Measurements from ENCODE around the gene SPATA20. TPM values are rescaled to one million over a fixed set of nuclear protein-coding genes. Genes with fewer than 3 reads are reported as not detected.

The SPATA20 gene
- total RNA-seq: 10 to 100 TPM; 27.6 to 56.0 (median 40.6) TPM

GRCh38 chr17:50547035-50547735 lies at the start of gene SPATA20:
Gene SPATA20, plus strand, starts transcription at chr17:50547174. Its CDS starts 35 bp downstream, at chr17:50547209.
- peak; percentile 91 to 99 for DNase-seq (ENCODE audit: low spot score in 2 of 2)
- intact Hi-C loops (cut with DNase I; ENCODE audit: low total_unique reads): loop anchor here (5.0 kb wide), 1 partner anchor 80 kb away; no protein-coding TSS in a partner anchor
- 1 to 2% methylated on average over 19 to 27 of the region's 42 CpGs for WGBS, 2 donors
- peak in 1 of 2 donors; percentile 15 for TF ChIP-seq POLR2A (IDR thresholded peaks at IDR 0.05)
- TF ChIP-seq CTCF (IDR thresholded peaks at IDR 0.05): peak in 1 of 3 donors; percentile 86
- H3K4me3 ChIP-seq (ENCODE audit: low read depth, poor library complexity, severe bottlenecking): peak within 1 kb of the TSS; percentile 39

GRCh38 chr17:50498021-50498874 lies 48.7 kb upstream of the SPATA20 start:
- H3K4me3 ChIP-seq (ENCODE audit: low read depth, poor library complexity, severe bottlenecking): no peak overlapping the region
- no peak for TF ChIP-seq POLR2A (IDR thresholded peaks at IDR 0.05)
- no peak for TF ChIP-seq CTCF (IDR thresholded peaks at IDR 0.05)
- intact Hi-C loops (cut with DNase I; ENCODE audit: low total_unique reads): no loop called here
- 57 to 72% methylated on average over 6 to 7 of the region's 7 CpGs for WGBS, 2 donors
- no peak for DNase-seq (ENCODE audit: low spot score in 2 of 2)

GRCh38 chr17:50499270-50499669 lies 47.7 kb upstream of the SPATA20 start:
- TF ChIP-seq POLR2A (IDR thresholded peaks at IDR 0.05) (no peak), CTCF (IDR thresholded peaks at IDR 0.05) (no peak)
- intact Hi-C loops (cut with DNase I; ENCODE audit: low total_unique reads): no loop called here
- DNase-seq (ENCODE audit: low spot score in 2 of 2): no peak
- H3K4me3 ChIP-seq (ENCODE audit: low read depth, poor library complexity, severe bottlenecking): no peak overlapping the region

- H3K4me3 ChIP-seq (ENCODE audit: low read depth, poor library complexity, severe bottlenecking): no peak overlapping the region
- 97 to 99% methylated on average over 2 of the region's 2 CpGs for WGBS, 2 donors
- intact Hi-C loops (cut with DNase I; ENCODE audit: low total_unique reads): no loop called here
- no peak for DNase-seq (ENCODE audit: low spot score in 2 of 2)
- no peak for TF ChIP-seq POLR2A (IDR thresholded peaks at IDR 0.05)
- TF ChIP-seq CTCF (IDR thresholded peaks at IDR 0.05): no peak
Measured at GRCh38 chr17:50499721-50500120, 47.3 kb upstream of the SPATA20 start.

GRCh38 chr17:50501054-50501453 lies 45.9 kb upstream of the SPATA20 start:
- no peak for DNase-seq (ENCODE audit: low spot score in 2 of 2)
- no peak for TF ChIP-seq POLR2A (IDR thresholded peaks at IDR 0.05)
- TF ChIP-seq CTCF (IDR thresholded peaks at IDR 0.05): no peak
- intact Hi-C loops (cut with DNase I; ENCODE audit: low total_unique reads): no loop called here
- no peak overlapping the region for H3K4me3 ChIP-seq (ENCODE audit: low read depth, poor library complexity, severe bottlenecking)
- WGBS, 2 donors: 40 to 49% methylated on average over 5 of the region's 5 CpGs
